HepG2 (cell line): ENCODE measurements around the gene STUB1. TPM values are rescaled to one million over a fixed set of nuclear protein-coding genes. Genes with fewer than 3 reads are reported as not detected.

ENCODE experiments used
- BRCA1 ChIP-seq: sonication (generic); formaldehyde crosslinking; IDR thresholded peaks from 2 replicates; pipeline ENCODE4 v1.4.0; 2020; ENCODE audit warnings: missing genetic modification reagents
- GABPA ChIP-seq, 2 experiments: IDR thresholded peaks; 2 replicates each; pipeline ENCODE4 v1.6.1; 2011 to 2016; ENCODE audit warnings: low read depth in 2 of 2, low read length in 1 of 2, missing biosample characterization in 1 of 2, missing genetic modification characterization in 1 of 2
- HNF4A ChIP-seq: sonication (generic); formaldehyde crosslinking; IDR thresholded peaks from 2 replicates; pipeline ENCODE4 v1.4.0; 2020; ENCODE audit warnings: missing genetic modification reagents
- KDM5A ChIP-seq: fragments of 200-600 bp; sonication (generic); IDR thresholded peaks from 2 replicates; pipeline ENCODE4 v1.7.0; 2018; ENCODE audit warnings: antibody characterized with exemption, mild to moderate bottlenecking, low read length, borderline replicate concordance
- KLF16 ChIP-seq, 2 experiments: sonication (generic) in 1 of 2; formaldehyde crosslinking in 1 of 2; IDR thresholded peaks; 2 replicates each; pipeline versions ENCODE4 v1.6.1 to v1.8.0; 2016 to 2023; ENCODE audit warnings: missing genetic modification reagents in 2 of 2, missing compliant biosample characterization in 1 of 2
- NFYB ChIP-seq: sonication (generic); formaldehyde crosslinking; IDR thresholded peaks from 2 replicates; pipeline ENCODE4 v1.4.0; 2020; ENCODE audit warnings: missing genetic modification reagents
- NR2C2 ChIP-seq: sonication (generic); formaldehyde crosslinking; IDR thresholded peaks from 2 replicates; pipeline ENCODE4 v1.4.0; 2020; ENCODE audit warnings: missing genetic modification reagents, mild to moderate bottlenecking, moderate library complexity, borderline replicate concordance
- PITX1 ChIP-seq: sonication (generic); formaldehyde crosslinking; IDR thresholded peaks from 2 replicates; pipeline ENCODE4 v1.5.1; 2020; ENCODE audit warnings: mild to moderate bottlenecking, missing genetic modification reagents
- SIX4 ChIP-seq: sonication (generic); formaldehyde crosslinking; IDR thresholded peaks from 2 replicates; pipeline ENCODE4 v1.4.0; 2020; ENCODE audit warnings: missing genetic modification reagents
- ZBTB8A ChIP-seq: sonication (generic); formaldehyde crosslinking; IDR thresholded peaks from 2 replicates; pipeline ENCODE4 v1.4.0; 2020; ENCODE audit warnings: mild to moderate bottlenecking, low read depth, missing genetic modification reagents, borderline replicate concordance
- ZFP36L1 ChIP-seq: sonication (generic); formaldehyde crosslinking; IDR thresholded peaks from 2 replicates; pipeline ENCODE4 v1.8.0; 2022; ENCODE audit warnings: mild to moderate bottlenecking, missing genetic modification reagents, moderate library complexity
- ZNF235 ChIP-seq: sonication (generic); formaldehyde crosslinking; IDR thresholded peaks from 2 replicates; pipeline ENCODE4 v1.8.1; 2023; ENCODE audit warnings: mild to moderate bottlenecking, missing genetic modification reagents, borderline replicate concordance
- ZNF296 ChIP-seq: sonication (generic); formaldehyde crosslinking; conservative IDR thresholded peaks from 2 replicates; pipeline ENCODE4 v1.5.0; 2020; ENCODE audit warnings: mild to moderate bottlenecking, missing genetic modification reagents
- ZNF34 ChIP-seq: sonication (generic); formaldehyde crosslinking; IDR thresholded peaks from 2 replicates; pipeline ENCODE4 v1.4.0; 2020; ENCODE audit warnings: mild to moderate bottlenecking, missing genetic modification reagents, borderline replicate concordance
- ZNF569 ChIP-seq: sonication (generic); formaldehyde crosslinking; IDR thresholded peaks from 2 replicates; pipeline ENCODE4 v1.5.0; 2020; ENCODE audit warnings: mild to moderate bottlenecking, missing genetic modification reagents, moderate library complexity, borderline replicate concordance
- ZNF615 ChIP-seq: sonication (generic); formaldehyde crosslinking; IDR thresholded peaks from 2 replicates; pipeline ENCODE4 v1.5.0; 2020; ENCODE audit warnings: mild to moderate bottlenecking, missing genetic modification reagents, borderline replicate concordance
- polyA plus RNA-seq, 8 experiments: library from polyadenylated mRNA; depleted of rRNA in 3 of 8; stranded (reverse) in 7 of 8; unstranded in 1 of 8; fragments of >200 nt; fragmentation: Illumina TruSeq in 4 of 8; extraction: Trizol in 4 of 8; gene quantifications; 2 replicates each; pipeline versions ENCODE4 v1.2.1 to v1.2.3, GENCODE V29; 2011 to 2016; ENCODE audit warnings: low read depth in 4 of 8, missing spikeins in 1 of 8, mixed read lengths in 1 of 8; ENCODE audit not compliant: insufficient read depth in 1 of 8
- total RNA-seq, 5 experiments: library from RNA; depleted of rRNA; stranded (reverse); fragments of >200 nt; fragmentation: Illumina TruSeq; extraction: Trizol; gene quantifications; 2 replicates each; pipeline ENCODE4 v1.2.3, GENCODE V29; 2016; ENCODE audit warnings: low read depth in 1 of 5
- TF ChIP-seq, protein P1 (sequence below): sonication (generic); formaldehyde crosslinking; IDR thresholded peaks from 2 replicates; pipeline ENCODE4 v1.5.1; 2020; ENCODE audit warnings: missing genetic modification reagents, mild to moderate bottlenecking, borderline replicate concordance
- TF ChIP-seq, protein P2 (sequence below): sonication (generic); formaldehyde crosslinking; IDR thresholded peaks from 2 replicates; pipeline ENCODE4 v1.4.0; 2020; ENCODE audit warnings: mild to moderate bottlenecking, missing genetic modification reagents
- TF ChIP-seq, protein P3 (sequence below): sonication (generic); formaldehyde crosslinking; IDR thresholded peaks from 2 replicates; pipeline ENCODE4 v1.4.0; 2020; ENCODE audit warnings: mild to moderate bottlenecking, missing genetic modification reagents

STUB1 gene
- total and polyA plus RNA-seq, 2 of the 13 experiments (the other 11 are each of a cell fraction or from before 2014, with no cell fraction given): 52.9 to 78.2 TPM

DNA sequence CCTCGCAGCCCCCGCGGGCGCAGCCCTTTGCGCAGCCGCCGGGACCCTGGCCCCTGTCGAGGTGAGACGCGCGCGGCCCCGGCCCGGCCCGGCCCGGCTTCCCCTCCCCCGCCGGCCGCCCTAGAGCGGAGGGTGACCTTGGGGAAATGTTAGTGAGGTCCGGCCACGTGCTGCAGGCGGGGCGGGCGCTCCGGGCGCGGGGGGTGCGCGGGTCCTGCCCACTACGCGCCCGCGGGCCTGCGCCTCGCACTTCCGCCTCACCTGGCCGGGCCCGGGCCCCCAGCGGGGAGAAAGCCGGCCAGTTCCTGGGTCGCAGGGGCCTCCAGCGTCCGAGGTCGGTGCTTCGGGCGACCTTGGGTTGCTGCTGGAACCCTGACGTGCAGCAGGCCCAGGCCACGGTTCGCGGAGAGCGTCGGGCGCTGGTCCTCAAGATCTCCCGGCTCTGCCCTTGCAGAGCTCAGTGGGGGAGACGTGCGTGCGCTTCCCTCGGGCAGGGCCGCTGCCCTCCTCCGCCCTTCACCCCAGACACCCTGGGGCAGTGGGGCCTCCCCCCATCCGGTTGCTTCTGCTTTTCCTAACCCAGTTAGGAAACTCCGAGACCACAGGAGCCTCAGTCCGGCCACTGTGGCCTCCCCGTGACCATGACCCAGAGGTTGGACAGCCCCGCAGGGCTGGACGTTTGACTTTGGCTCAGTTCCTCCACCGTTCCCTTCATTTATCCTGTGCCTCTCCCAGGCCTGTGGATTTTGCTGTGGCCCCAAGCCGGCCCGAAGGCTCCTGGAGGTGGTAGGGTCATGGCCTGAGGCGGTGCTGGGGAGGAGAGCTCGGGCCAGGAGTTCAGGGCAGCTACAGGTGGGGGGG is 37.8 kb upstream of the STUB1 start (continued):
- TF ChIP-seq ZNF615 (0 out of 2 replicates have a peak, but pooled peaks have one; percentile 26), NR2C2 (no peak; the same call in none of the 2 replicates), GABPA (IDR thresholded peaks at IDR 0.05; ENCODE audit: low read depth, low read length) (0 out of 2 replicates have a peak, but pooled peaks have one; percentile 26), GABPA (CRISPR knock-in tag; IDR thresholded peaks at IDR 0.05; ENCODE audit: low read depth) (peak; percentile 41; the same call in 1 of the 2 replicates), ZNF34 (CRISPR knock-in tag) (no peak), KLF16 (CRISPR knock-in tag; IDR thresholded peaks at IDR 0.05) (peak in 1 of 2 experiments; percentile 13; a peak in 1 of 4 replicates), ZNF296 (CRISPR knock-in tag) (peak; percentile 84; the same call in 1 of the 2 replicates), ZNF569 (CRISPR knock-in tag) (no peak), HNF4A (no peak), PITX1 (CRISPR knock-in tag) (peak; percentile 59), BRCA1 (CRISPR knock-in tag) (no peak), SIX4 (CRISPR knock-in tag) (peak; percentile 41; the same call in 1 of the 2 replicates), ZNF235 (CRISPR knock-in tag) (0 out of 2 replicates have a peak, but pooled peaks have one; percentile 27), KDM5A (no peak; the same call in 1 of the 2 replicates), NFYB (CRISPR knock-in tag) (no peak), ZBTB8A (CRISPR knock-in tag) (peak; percentile 44; the same call in 1 of the 2 replicates), ZFP36L1 (CRISPR knock-in tag) (no peak)
- TF ChIP-seq, protein P1, sequence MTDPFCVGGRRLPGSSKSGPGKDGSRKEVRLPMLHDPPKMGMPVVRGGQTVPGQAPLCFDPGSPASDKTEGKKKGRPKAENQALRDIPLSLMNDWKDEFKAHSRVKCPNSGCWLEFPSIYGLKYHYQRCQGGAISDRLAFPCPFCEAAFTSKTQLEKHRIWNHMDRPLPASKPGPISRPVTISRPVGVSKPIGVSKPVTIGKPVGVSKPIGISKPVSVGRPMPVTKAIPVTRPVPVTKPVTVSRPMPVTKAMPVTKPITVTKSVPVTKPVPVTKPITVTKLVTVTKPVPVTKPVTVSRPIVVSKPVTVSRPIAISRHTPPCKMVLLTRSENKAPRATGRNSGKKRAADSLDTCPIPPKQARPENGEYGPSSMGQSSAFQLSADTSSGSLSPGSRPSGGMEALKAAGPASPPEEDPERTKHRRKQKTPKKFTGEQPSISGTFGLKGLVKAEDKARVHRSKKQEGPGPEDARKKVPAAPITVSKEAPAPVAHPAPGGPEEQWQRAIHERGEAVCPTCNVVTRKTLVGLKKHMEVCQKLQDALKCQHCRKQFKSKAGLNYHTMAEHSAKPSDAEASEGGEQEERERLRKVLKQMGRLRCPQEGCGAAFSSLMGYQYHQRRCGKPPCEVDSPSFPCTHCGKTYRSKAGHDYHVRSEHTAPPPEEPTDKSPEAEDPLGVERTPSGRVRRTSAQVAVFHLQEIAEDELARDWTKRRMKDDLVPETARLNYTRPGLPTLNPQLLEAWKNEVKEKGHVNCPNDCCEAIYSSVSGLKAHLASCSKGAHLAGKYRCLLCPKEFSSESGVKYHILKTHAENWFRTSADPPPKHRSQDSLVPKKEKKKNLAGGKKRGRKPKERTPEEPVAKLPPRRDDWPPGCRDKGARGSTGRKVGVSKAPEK: no peak
- TF ChIP-seq, protein P2, sequence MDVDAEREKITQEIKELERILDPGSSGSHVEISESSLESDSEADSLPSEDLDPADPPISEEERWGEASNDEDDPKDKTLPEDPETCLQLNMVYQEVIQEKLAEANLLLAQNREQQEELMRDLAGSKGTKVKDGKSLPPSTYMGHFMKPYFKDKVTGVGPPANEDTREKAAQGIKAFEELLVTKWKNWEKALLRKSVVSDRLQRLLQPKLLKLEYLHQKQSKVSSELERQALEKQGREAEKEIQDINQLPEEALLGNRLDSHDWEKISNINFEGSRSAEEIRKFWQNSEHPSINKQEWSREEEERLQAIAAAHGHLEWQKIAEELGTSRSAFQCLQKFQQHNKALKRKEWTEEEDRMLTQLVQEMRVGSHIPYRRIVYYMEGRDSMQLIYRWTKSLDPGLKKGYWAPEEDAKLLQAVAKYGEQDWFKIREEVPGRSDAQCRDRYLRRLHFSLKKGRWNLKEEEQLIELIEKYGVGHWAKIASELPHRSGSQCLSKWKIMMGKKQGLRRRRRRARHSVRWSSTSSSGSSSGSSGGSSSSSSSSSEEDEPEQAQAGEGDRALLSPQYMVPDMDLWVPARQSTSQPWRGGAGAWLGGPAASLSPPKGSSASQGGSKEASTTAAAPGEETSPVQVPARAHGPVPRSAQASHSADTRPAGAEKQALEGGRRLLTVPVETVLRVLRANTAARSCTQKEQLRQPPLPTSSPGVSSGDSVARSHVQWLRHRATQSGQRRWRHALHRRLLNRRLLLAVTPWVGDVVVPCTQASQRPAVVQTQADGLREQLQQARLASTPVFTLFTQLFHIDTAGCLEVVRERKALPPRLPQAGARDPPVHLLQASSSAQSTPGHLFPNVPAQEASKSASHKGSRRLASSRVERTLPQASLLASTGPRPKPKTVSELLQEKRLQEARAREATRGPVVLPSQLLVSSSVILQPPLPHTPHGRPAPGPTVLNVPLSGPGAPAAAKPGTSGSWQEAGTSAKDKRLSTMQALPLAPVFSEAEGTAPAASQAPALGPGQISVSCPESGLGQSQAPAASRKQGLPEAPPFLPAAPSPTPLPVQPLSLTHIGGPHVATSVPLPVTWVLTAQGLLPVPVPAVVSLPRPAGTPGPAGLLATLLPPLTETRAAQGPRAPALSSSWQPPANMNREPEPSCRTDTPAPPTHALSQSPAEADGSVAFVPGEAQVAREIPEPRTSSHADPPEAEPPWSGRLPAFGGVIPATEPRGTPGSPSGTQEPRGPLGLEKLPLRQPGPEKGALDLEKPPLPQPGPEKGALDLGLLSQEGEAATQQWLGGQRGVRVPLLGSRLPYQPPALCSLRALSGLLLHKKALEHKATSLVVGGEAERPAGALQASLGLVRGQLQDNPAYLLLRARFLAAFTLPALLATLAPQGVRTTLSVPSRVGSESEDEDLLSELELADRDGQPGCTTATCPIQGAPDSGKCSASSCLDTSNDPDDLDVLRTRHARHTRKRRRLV (CRISPR knock-in tag): no peak
- TF ChIP-seq, protein P3, sequence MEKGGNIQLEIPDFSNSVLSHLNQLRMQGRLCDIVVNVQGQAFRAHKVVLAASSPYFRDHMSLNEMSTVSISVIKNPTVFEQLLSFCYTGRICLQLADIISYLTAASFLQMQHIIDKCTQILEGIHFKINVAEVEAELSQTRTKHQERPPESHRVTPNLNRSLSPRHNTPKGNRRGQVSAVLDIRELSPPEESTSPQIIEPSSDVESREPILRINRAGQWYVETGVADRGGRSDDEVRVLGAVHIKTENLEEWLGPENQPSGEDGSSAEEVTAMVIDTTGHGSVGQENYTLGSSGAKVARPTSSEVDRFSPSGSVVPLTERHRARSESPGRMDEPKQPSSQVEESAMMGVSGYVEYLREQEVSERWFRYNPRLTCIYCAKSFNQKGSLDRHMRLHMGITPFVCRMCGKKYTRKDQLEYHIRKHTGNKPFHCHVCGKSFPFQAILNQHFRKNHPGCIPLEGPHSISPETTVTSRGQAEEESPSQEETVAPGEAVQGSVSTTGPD (CRISPR knock-in tag): no peak
